ENCODE results near the gene RAPGEF1. TPM values are rescaled to one million over a fixed set of nuclear protein-coding genes. Genes with fewer than 3 reads are reported as not detected.

Gene RAPGEF1
- total RNA-seq, 1 donor from 2014 or later: 146 TPM

DNA sequence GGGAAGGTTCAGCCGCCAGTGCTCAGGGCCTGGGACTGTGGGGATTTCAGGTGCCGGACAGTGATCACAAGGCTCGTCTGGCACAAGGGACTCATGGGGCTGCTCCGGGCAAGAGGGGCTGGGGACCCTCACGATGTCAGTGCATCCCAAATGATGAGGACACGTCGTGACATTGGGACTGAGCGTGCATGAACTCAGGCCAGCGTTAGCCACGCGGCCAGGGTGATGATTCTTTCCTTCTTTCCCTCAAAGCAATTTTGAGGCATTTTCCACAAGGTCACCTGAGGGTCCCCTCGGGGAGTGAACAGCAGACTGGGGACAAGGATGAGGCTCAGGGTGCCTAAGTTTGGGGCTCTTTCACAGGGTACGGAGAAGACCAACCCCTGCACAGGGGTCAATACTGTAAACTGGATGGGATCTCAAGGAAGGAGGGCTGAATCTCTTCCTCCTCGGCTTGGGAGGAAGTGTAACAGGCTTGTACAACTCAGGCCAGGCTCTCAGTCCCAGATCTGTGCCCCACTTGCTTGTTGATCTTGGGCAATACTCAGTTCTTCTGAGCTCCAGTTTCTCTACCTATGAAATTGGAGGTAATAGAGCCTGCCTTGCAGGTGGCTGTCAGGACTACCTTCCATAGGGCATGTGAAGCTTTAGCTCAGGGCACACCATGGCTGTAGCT lies 116.1 kb downstream of the RAPGEF1 start:
- ATAC-seq: no peak
- no peak for DNase-seq
- Histone ChIP-seq H3K27me3 (ENCODE audit: low read depth) (no peaks in the 10 kb centered on the region), H3K4me1 (peaks cover 28% of the 10 kb centered on the region), H3K4me3 (no peak overlapping the region), H3K27ac (no peak overlapping the region), H3K9me3 (no peaks in the 10 kb centered on the region), H3K36me3 (peaks cover 98% of the 10 kb centered on the region)
- TF ChIP-seq, protein P1, sequence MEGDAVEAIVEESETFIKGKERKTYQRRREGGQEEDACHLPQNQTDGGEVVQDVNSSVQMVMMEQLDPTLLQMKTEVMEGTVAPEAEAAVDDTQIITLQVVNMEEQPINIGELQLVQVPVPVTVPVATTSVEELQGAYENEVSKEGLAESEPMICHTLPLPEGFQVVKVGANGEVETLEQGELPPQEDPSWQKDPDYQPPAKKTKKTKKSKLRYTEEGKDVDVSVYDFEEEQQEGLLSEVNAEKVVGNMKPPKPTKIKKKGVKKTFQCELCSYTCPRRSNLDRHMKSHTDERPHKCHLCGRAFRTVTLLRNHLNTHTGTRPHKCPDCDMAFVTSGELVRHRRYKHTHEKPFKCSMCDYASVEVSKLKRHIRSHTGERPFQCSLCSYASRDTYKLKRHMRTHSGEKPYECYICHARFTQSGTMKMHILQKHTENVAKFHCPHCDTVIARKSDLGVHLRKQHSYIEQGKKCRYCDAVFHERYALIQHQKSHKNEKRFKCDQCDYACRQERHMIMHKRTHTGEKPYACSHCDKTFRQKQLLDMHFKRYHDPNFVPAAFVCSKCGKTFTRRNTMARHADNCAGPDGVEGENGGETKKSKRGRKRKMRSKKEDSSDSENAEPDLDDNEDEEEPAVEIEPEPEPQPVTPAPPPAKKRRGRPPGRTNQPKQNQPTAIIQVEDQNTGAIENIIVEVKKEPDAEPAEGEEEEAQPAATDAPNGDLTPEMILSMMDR (IDR thresholded peaks at IDR 0.05): no peak
- intact Hi-C loops (cut with DNase I): no loop called here

DNA sequence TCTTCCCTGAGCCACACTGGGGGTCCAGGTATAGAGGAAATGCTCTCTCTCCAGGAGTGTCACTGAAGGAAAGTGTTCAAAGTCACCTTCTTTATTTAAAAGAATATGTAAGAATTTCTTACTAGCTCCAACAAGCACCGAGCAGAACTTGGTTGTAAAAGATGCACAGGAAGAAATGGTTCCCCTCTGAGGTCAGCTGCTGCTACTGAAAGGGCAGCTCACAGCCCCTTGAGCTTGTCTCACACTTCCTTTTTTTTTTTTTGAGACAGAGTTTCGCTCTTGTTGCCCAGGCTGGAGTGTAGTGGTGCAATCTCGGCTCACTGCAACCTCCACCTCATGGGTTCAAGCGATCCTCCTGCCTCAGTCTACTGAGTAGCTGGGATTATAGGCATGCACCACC lies 117.4 kb downstream of the RAPGEF1 start:
- ATAC-seq (peak; percentile 16 to 18), DNase-seq (no peak)
- H3K4me1 ChIP-seq: peaks cover 29% of the 10 kb centered on the region
- TF ChIP-seq, protein P1 (IDR thresholded peaks at IDR 0.05): no peak
- peaks cover 96% of the 10 kb centered on the region for H3K36me3 ChIP-seq
- intact Hi-C loops (cut with DNase I): no loop called here
- H3K27me3 ChIP-seq (ENCODE audit: low read depth): no peaks in the 10 kb centered on the region
- no peaks in the 10 kb centered on the region for H3K9me3 ChIP-seq
- peak overlapping the region; percentile 8 for H3K27ac ChIP-seq
- no peak overlapping the region for H3K4me3 ChIP-seq

DNA sequence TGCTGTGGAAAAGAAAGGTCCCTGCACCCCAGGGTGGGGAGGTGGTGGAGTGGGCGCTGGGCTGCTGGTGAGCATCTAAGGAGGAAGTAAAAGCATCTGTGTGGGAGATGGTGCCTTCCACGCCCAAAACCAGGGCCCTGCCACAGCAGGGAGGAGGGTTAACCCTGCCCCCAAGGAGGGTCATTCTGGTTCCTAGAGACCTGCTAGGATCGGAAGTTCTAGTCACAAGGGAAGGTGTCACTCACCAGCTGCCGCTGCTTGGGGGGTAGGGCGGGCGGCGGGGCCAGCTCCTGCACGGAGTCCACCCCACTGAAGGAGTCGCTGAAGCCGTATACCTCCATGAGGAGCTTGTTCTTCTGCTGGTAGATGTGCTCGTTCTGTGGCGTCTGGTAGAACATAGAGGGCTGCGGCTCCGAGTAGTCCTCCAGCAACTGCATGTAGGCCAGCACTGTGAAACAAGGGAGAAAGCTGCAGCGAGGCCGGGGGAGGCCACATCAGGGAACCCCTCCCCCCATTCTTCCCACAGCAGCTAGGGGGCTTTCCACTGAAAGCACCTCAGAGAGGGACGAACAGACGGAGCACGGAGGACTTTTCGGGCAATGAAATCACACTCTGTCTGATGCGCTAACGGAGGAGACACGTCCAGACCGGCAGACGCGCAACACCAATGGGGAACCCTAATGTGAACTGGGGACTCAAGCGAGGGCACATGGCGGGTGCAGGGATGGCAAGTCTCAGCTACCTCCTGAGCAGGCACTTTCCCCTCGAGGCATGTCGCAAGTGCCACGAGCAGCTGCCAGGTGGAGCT lies 118.1 kb downstream of the RAPGEF1 start:
- peak; percentile 61 to 71 for ATAC-seq
- Histone ChIP-seq H3K27ac (peak overlapping the region; percentile 13), H3K36me3 (peaks cover 97% of the 10 kb centered on the region), H3K4me3 (no peak overlapping the region), H3K9me3 (no peaks in the 10 kb centered on the region), H3K27me3 (ENCODE audit: low read depth) (no peaks in the 10 kb centered on the region), H3K4me1 (peaks cover 22% of the 10 kb centered on the region)
- intact Hi-C loops (cut with DNase I): no loop called here
- TF ChIP-seq, protein P1 (IDR thresholded peaks at IDR 0.05): no peak
- peak; percentile 74 for DNase-seq

DNA sequence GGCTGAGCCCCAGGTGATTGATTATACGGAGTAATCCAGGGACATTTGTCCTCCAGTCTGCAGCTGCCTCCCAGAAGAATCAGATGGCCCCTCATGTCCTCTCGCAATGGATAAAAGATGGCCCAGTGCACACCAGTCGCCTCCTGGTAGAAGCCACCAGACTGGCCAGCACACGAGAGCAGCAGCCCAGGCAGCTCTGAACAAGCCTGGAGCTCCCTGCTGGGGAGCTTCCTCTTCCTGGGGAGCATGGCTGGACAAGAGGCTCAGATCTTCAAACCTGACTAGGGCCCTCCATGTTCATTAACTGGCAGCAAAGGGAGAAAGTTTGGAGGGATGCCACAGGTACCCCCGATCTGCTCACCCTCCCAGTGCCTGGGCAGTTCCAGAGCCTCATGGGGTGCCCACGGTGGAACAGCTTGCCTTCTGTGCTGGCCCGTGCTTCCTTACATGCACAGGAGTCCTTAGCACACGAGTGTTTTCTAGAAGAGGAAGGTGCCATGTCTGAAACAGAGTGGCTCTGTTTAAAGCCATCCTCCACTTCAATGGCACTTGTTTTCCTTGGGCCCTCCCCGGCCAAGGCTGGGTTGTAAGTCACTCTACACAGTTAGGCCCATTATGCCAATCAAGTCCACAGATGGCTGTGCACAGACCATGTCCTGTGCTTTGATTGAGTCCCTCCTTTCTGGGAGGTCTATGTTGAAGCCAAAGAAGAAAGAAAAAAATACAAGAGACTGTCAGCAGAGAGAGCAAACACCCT lies 118.9 kb downstream of the RAPGEF1 start:
- DNase-seq (no peak), ATAC-seq (no peak)
- H3K4me1 ChIP-seq: peaks cover 22% of the 10 kb centered on the region
- intact Hi-C loops (cut with DNase I): no loop called here
- no peaks in the 10 kb centered on the region for H3K9me3 ChIP-seq
- H3K27me3 ChIP-seq (ENCODE audit: low read depth): no peaks in the 10 kb centered on the region
- no peak overlapping the region for H3K4me3 ChIP-seq
- peaks cover 99% of the 10 kb centered on the region for H3K36me3 ChIP-seq
- H3K27ac ChIP-seq: peak overlapping the region; percentile 13
- TF ChIP-seq, protein P1 (IDR thresholded peaks at IDR 0.05): no peak

DNA sequence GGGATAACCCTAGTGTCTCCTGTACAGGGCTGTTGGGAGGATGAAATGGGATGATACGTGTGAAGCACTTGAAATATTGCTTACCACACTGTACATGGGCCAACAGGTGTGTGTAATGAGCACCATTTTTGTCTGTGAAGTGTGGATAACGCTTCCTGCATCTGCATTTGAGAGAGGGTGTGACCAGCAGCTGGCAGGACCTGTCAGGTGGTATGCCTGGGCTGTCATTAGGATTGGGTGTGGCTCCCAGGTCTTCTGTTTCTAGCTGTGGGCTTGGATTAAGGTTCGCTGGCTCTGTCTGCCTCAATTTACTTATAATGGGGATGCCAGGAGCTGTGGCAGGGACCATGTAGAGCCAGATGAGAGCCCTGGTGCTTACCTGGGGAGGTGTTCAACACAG lies 120.2 kb downstream of the RAPGEF1 start:
- H3K27me3 ChIP-seq (ENCODE audit: low read depth): no peaks in the 10 kb centered on the region
- H3K4me1 ChIP-seq: peaks cover 16% of the 10 kb centered on the region
- intact Hi-C loops (cut with DNase I): no loop called here
- H3K9me3 ChIP-seq: no peaks in the 10 kb centered on the region
- TF ChIP-seq, protein P1 (IDR thresholded peaks at IDR 0.05): no peak
- no peak overlapping the region for H3K4me3 ChIP-seq
- no peak for DNase-seq
- no peak overlapping the region for H3K27ac ChIP-seq
- peaks cover 99% of the 10 kb centered on the region for H3K36me3 ChIP-seq
- no peak for ATAC-seq
